Prostate gland (tissue), 2 donors: ENCODE measurements around the gene DTX2.
"Not testable (repeated sequence)": the region's sequence is repeated elsewhere in the genome, so short reads cannot be mapped to it uniquely, and the experiment has no call there.

Source experiments
- POLR2A ChIP-seq: fragments of 450-650 bp; IDR thresholded peaks from one replicate; pipeline ENCODE4 v1.6.1; 2016; ENCODE audit warnings: antibody characterized with exemption, mild to moderate bottlenecking
- POLR2AphosphoS5 ChIP-seq: sonication (generic); formaldehyde crosslinking; IDR thresholded peaks from one replicate; pipeline ENCODE4 v1.6.1; 2017; ENCODE audit warnings: antibody characterized with exemption
- TF ChIP-seq, protein P1 (sequence below), 4 experiments: fragments of 200-600 bp in 2 of 4; fragments of 450-650 bp in 2 of 4; sonication (generic) in 2 of 4; IDR thresholded peaks; 1 replicate in 3 of 4; 2 replicates in 1 of 4; pipeline ENCODE4 v1.5.1; 2016 to 2019; ENCODE audit warnings: antibody characterized with exemption in 4 of 4, mild to moderate bottlenecking in 2 of 4, moderate library complexity in 2 of 4

- TF ChIP-seq POLR2A, POLR2AphosphoS5: not testable (repeated sequence)
- TF ChIP-seq, protein P1, sequence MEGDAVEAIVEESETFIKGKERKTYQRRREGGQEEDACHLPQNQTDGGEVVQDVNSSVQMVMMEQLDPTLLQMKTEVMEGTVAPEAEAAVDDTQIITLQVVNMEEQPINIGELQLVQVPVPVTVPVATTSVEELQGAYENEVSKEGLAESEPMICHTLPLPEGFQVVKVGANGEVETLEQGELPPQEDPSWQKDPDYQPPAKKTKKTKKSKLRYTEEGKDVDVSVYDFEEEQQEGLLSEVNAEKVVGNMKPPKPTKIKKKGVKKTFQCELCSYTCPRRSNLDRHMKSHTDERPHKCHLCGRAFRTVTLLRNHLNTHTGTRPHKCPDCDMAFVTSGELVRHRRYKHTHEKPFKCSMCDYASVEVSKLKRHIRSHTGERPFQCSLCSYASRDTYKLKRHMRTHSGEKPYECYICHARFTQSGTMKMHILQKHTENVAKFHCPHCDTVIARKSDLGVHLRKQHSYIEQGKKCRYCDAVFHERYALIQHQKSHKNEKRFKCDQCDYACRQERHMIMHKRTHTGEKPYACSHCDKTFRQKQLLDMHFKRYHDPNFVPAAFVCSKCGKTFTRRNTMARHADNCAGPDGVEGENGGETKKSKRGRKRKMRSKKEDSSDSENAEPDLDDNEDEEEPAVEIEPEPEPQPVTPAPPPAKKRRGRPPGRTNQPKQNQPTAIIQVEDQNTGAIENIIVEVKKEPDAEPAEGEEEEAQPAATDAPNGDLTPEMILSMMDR (IDR thresholded peaks at IDR 0.05): not testable (repeated sequence)
These were observed 37.2 kb downstream of the DTX2 start for GRCh38 chr7:76498583-76499200.
